HepG2 (cell line): ENCODE results near the gene NUP133. TPM values are rescaled to one million over a fixed set of nuclear protein-coding genes. Genes with fewer than 3 reads are reported as not detected.

Experiments used
- ATAC-seq: fragments of 200-7000 bp; cut with Tn5 transposase; 3 replicates; pipeline ENCODE4 v1.9.1; 2020; ENCODE audit warnings: mild to moderate bottlenecking, moderate library complexity
- BruUV-seq: library from RNA; stranded (reverse); fragments of 400-500 nt; replicated peaks from 2 replicates; lab custom pipeline; 2021; lab: Mats Ljungman, UMichigan
- CTCF ChIA-PET: fragments of 300-600 bp; formaldehyde crosslinking; extraction: SDS; loops from one replicate; lab custom pipeline; 2021; ENCODE audit warnings: low total read pairs, inconsistent platforms, low intra/inter-chr PET ratio; lab: Yijun Ruan, JAX
- POLR2A ChIA-PET: fragments of 350-600 bp; sonication (Branson Sonifier 250); formaldehyde crosslinking; loops from one replicate; lab custom pipeline; 2020; ENCODE audit warnings: antibody characterized with exemption, inconsistent platforms; lab: Yijun Ruan, JAX
- DNase-seq: peaks from one replicate; pipeline ENCODE4 v3.0.0-alpha.2; 2015; ENCODE audit warnings: low spot score
- FAIRE-seq: peaks from 3 replicates; lab custom pipeline; 2011; peaks lifted over from hg19 to GRCh38; lab: Jason Lieb, UNC
- H2AFZ ChIP-seq: one replicate; pipeline ENCODE4 v1.6.1; 2011; ENCODE audit warnings: low read length, inconsistent platforms
- H3K27ac ChIP-seq: fragments of 300-600 bp; 3 replicates; pipeline ENCODE4 v1.8.0; 2011; ENCODE audit warnings: mixed run types, mild to moderate bottlenecking, mixed read lengths, low read length, inconsistent platforms; ENCODE audit not compliant: insufficient read depth; ENCODE audit errors: extremely low read length
- H3K27me3 ChIP-seq, 2 experiments: fragments of 200-600 bp in 1 of 2; 2 replicates in 1 of 2; 3 replicates in 1 of 2; pipeline versions ENCODE4 v1.6.0 to v1.8.0; 2011; ENCODE audit warnings: low read length in 2 of 2, mild to moderate bottlenecking in 2 of 2, moderate library complexity in 2 of 2, inconsistent platforms in 1 of 2; ENCODE audit not compliant: insufficient read depth in 2 of 2, control insufficient read depth in 1 of 2
- H3K36me3 ChIP-seq, 2 experiments: fragments of 200-600 bp in 1 of 2; replicated peaks in 1 of 2; 2 replicates in 1 of 2; 3 replicates in 1 of 2; pipeline versions ENCODE4 v1.5.1 to v1.8.0; 2011; ENCODE audit warnings: low read length in 2 of 2, inconsistent platforms in 1 of 2; ENCODE audit not compliant: insufficient read depth in 2 of 2, control insufficient read depth in 1 of 2
- H3K4me1 ChIP-seq: 2 replicates; pipeline ENCODE4 v1.5.1; 2012; ENCODE audit warnings: low read length, inconsistent platforms; ENCODE audit not compliant: insufficient read depth
- H3K4me2 ChIP-seq: 2 replicates; pipeline ENCODE4 v1.6.0; 2011; ENCODE audit warnings: low read depth, low read length, inconsistent platforms
- H3K4me3 ChIP-seq, 3 experiments: fragments of 200-600 bp in 1 of 3; sonication (generic), shearing (Covaris generic) in 1 of 3; replicated peaks in 1 of 3; 2 replicates each; pipeline ENCODE4 v1.5.1; 2011 to 2016; ENCODE audit warnings: low read length in 3 of 3, inconsistent platforms in 2 of 3, low read depth in 2 of 3, mild to moderate bottlenecking in 2 of 3, control low read depth in 1 of 3, mixed read lengths in 1 of 3; ENCODE audit not compliant: insufficient read depth in 1 of 3
- H3K79me2 ChIP-seq: one replicate; pipeline ENCODE4 v1.6.1; 2011; ENCODE audit warnings: low read length, inconsistent platforms; ENCODE audit not compliant: insufficient read depth
- H3K9ac ChIP-seq: 2 replicates; pipeline ENCODE4 v1.6.0; 2011; ENCODE audit warnings: mild to moderate bottlenecking, low read depth, low read length, inconsistent platforms; ENCODE audit not compliant: insufficient read depth
- H3K9me3 ChIP-seq: 2 replicates; pipeline ENCODE4 v1.5.1; 2012; ENCODE audit warnings: mild to moderate bottlenecking, low read length
- H4K20me1 ChIP-seq: 2 replicates; pipeline ENCODE4 v1.6.0; 2011; ENCODE audit warnings: inconsistent platforms, mild to moderate bottlenecking, low read length, moderate library complexity; ENCODE audit not compliant: insufficient read depth
- DPF2 ChIP-seq: sonication (generic); formaldehyde crosslinking; IDR thresholded peaks from 2 replicates; pipeline ENCODE4 v1.4.0; 2020; ENCODE audit warnings: mild to moderate bottlenecking, low read depth, missing genetic modification reagents, borderline replicate concordance
- EHMT2 ChIP-seq: fragments of 200-600 bp; sonication (generic); IDR thresholded peaks from 2 replicates; pipeline ENCODE4 v1.7.0; 2017; ENCODE audit warnings: antibody characterized with exemption, low read depth, low read length, borderline replicate concordance
- HDAC2 ChIP-seq: sonication (generic); formaldehyde crosslinking; IDR thresholded peaks from 2 replicates; pipeline ENCODE4 v1.4.0; 2020; ENCODE audit warnings: missing genetic modification reagents
- HNF4G ChIP-seq, 2 experiments: sonication (generic) in 1 of 2; formaldehyde crosslinking in 1 of 2; IDR thresholded peaks; 2 replicates each; pipeline versions ENCODE4 v1.4.0 to v1.6.1; 2011 to 2020; ENCODE audit warnings: borderline replicate concordance in 2 of 2, low read depth in 2 of 2, mild to moderate bottlenecking in 2 of 2, low read length in 1 of 2, missing genetic modification reagents in 1 of 2, moderate library complexity in 1 of 2
- KLF12 ChIP-seq: sonication (generic); formaldehyde crosslinking; IDR thresholded peaks from 2 replicates; pipeline ENCODE4 v1.4.0; 2020; ENCODE audit warnings: missing genetic modification reagents, borderline replicate concordance
- NR2F2 ChIP-seq: IDR thresholded peaks from 2 replicates; pipeline ENCODE4 v1.6.1; 2012; ENCODE audit warnings: low read depth, inconsistent platforms, borderline replicate concordance
- ZNF552 ChIP-seq: sonication (generic); formaldehyde crosslinking; IDR thresholded peaks from 2 replicates; pipeline ENCODE4 v1.9.0; 2022; ENCODE audit warnings: missing genetic modification reagents, mild to moderate bottlenecking, borderline replicate concordance
- WGBS: methylation state at CpG from one replicate; pipeline ENCODE4 v1.1.6; 2017; ENCODE audit warnings: low lambda C conversion rate; 5-methylcytosine and 5-hydroxymethylcytosine counted together
- in situ Hi-C: cut with HindIII; loops from 2 replicates; pipeline ENCODE4 v1.10.0; 2017; ENCODE audit warnings: low pct_unique_long_range_greater_than_20kb; ENCODE audit not compliant: extremely low pct_ligation_motif_present
- intact Hi-C: fragments of 100-400 bp; cut with micrococcal nuclease; formaldehyde crosslinking; loops from one replicate; pipeline ENCODE4 v1.10.0; 2022; ENCODE audit not compliant: unreplicated experiment
- polyA plus RNA-seq, 8 experiments: library from polyadenylated mRNA; depleted of rRNA in 3 of 8; stranded (reverse) in 7 of 8; unstranded in 1 of 8; fragments of >200 nt; fragmentation: Illumina TruSeq in 4 of 8; extraction: Trizol in 4 of 8; gene quantifications; 2 replicates each; pipeline versions ENCODE4 v1.2.1 to v1.2.3, GENCODE V29; 2011 to 2016; ENCODE audit warnings: low read depth in 4 of 8, missing spikeins in 1 of 8, mixed read lengths in 1 of 8; ENCODE audit not compliant: insufficient read depth in 1 of 8
- total RNA-seq, 5 experiments: library from RNA; depleted of rRNA; stranded (reverse); fragments of >200 nt; fragmentation: Illumina TruSeq; extraction: Trizol; gene quantifications; 2 replicates each; pipeline ENCODE4 v1.2.3, GENCODE V29; 2016; ENCODE audit warnings: low read depth in 1 of 5

The NUP133 gene
- total and polyA plus RNA-seq, 2 of the 13 experiments (the other 11 are each of a cell fraction or from before 2014, with no cell fraction given), result 17.7 to 45.6 TPM

GRCh38 chr1:229480495-229480894 lies 27.6 kb downstream of the NUP133 start:
- Histone ChIP-seq H4K20me1 (no peaks in the 10 kb centered on the region), H3K4me2 (no peak overlapping the region), H2AFZ (no peak overlapping the region), H3K9me3 (no peaks in the 10 kb centered on the region), H3K27ac (no peak overlapping the region), H3K79me2 (no peaks in the 10 kb centered on the region), H3K36me3 (peaks cover 15 to 73% of the 10 kb centered on the region in 2 experiments), H3K9ac (no peak overlapping the region), H3K4me3 (no peak overlapping the region), H3K27me3 (no peaks in the 10 kb centered on the region), H3K4me1 (peaks cover 7% of the 10 kb centered on the region)
- ChIA-PET POLR2A (no interaction called here), CTCF (no interaction called here)
- no peak for TF ChIP-seq HDAC2 (CRISPR knock-in tag)
- no peak for TF ChIP-seq HNF4G (IDR thresholded peaks at IDR 0.05; ENCODE audit: borderline replicate concordance, low read depth, low read length)
- no peak for TF ChIP-seq HNF4G (CRISPR knock-in tag; IDR thresholded peaks at IDR 0.05; ENCODE audit: borderline replicate concordance, low read depth)
- no peak for TF ChIP-seq ZNF552 (CRISPR knock-in tag)
- TF ChIP-seq DPF2 (CRISPR knock-in tag), result no peak
- no peak for TF ChIP-seq KLF12 (CRISPR knock-in tag)
- no peak for TF ChIP-seq NR2F2
- no peak for TF ChIP-seq EHMT2
- in situ Hi-C loops, result loop anchor here (5.0 kb wide), 1 partner anchor 223 kb away; no protein-coding TSS in a partner anchor
- DNase-seq (no peak), FAIRE-seq (no peak), ATAC-seq (no peak)
- intact Hi-C loops, result loop anchor here (10.0 kb wide), 1 partner anchor 136 kb away; the partner anchor contains the start of gene CCSAP
- no TSS peak for BruUV-seq
- WGBS, result 97% methylated on average over 7 of the region's 7 CpGs
